DOHH2 (cell line): Measurements from ENCODE around the gene ISLR.

Experiments
- H3F3A ChIP-seq: fragments of 200-600 bp; sonication (generic), shearing (Covaris generic); 2 replicates; pipeline ENCODE4 v1.6.0; 2016; ENCODE audit warnings: antibody characterized with exemption, mild to moderate bottlenecking; ENCODE audit not compliant: control insufficient read depth, insufficient read depth
- H3K27ac ChIP-seq: fragments of 200-600 bp; sonication (generic); 2 replicates; pipeline ENCODE4 v1.5.1; 2014; ENCODE audit warnings: low read depth, mild to moderate bottlenecking, low read length, moderate library complexity
- H3K27me3 ChIP-seq: fragments of 200-600 bp; sonication (generic); 2 replicates; pipeline ENCODE4 v1.6.1; 2014; ENCODE audit warnings: mild to moderate bottlenecking, low read length, mixed read lengths; ENCODE audit not compliant: control insufficient read depth
- H3K36me3 ChIP-seq: fragments of 200-600 bp; sonication (generic); 2 replicates; pipeline ENCODE4 v1.6.1; 2014; ENCODE audit warnings: mild to moderate bottlenecking, low read length, moderate library complexity, mixed read lengths; ENCODE audit not compliant: control insufficient read depth
- H3K4me1 ChIP-seq: fragments of 200-600 bp; sonication (generic); 2 replicates; pipeline ENCODE4 v1.6.1; 2014; ENCODE audit warnings: mild to moderate bottlenecking, low read length, mixed read lengths; ENCODE audit not compliant: control insufficient read depth
- H3K4me2 ChIP-seq: fragments of 200-600 bp; sonication (generic); 2 replicates; pipeline ENCODE4 v1.6.0; 2014; ENCODE audit warnings: mild to moderate bottlenecking, low read length, moderate library complexity
- H3K4me3 ChIP-seq: fragments of 200-600 bp; sonication (generic); 2 replicates; pipeline ENCODE4 v1.5.1; 2014; ENCODE audit warnings: mild to moderate bottlenecking, low read length, mixed read lengths
- H3K79me2 ChIP-seq: fragments of 200-600 bp; sonication (generic); 2 replicates; pipeline ENCODE4 v1.6.1; 2014; ENCODE audit warnings: mild to moderate bottlenecking, low read length, mixed read lengths; ENCODE audit not compliant: control insufficient read depth
- H3K9me2 ChIP-seq: fragments of 200-600 bp; sonication (generic); replicated peaks from 2 replicates; pipeline ENCODE4 v1.6.1; 2014; ENCODE audit warnings: mild to moderate bottlenecking, low read length, mixed read lengths; ENCODE audit not compliant: control insufficient read depth
- H3K9me3 ChIP-seq: fragments of 200-600 bp; sonication (generic); 2 replicates; pipeline ENCODE4 v1.6.1; 2014; ENCODE audit warnings: antibody characterized with exemption, low read length, mixed read lengths; ENCODE audit not compliant: control insufficient read depth, insufficient read depth
- H4K20me1 ChIP-seq: fragments of 200-600 bp; sonication (generic); 2 replicates; pipeline ENCODE4 v1.6.0; 2014; ENCODE audit warnings: low read depth, mild to moderate bottlenecking, antibody characterized with exemption, low read length, moderate library complexity; ENCODE audit not compliant: control insufficient read depth, insufficient read depth
- EZH2phosphoT487 ChIP-seq: fragments of 200-600 bp; sonication (generic); IDR thresholded peaks from 2 replicates; pipeline ENCODE4 v1.6.1; 2017; ENCODE audit warnings: borderline replicate concordance, mild to moderate bottlenecking, antibody characterized with exemption, low read length, moderate library complexity, mixed read lengths
- TF ChIP-seq, protein P1 (sequence below): fragments of 200-600 bp; sonication (generic); IDR thresholded peaks from one replicate; pipeline ENCODE4 v1.5.1; 2014; ENCODE audit warnings: antibody characterized with exemption, mild to moderate bottlenecking, low read depth, low read length; ENCODE audit not compliant: poor library complexity, severe bottlenecking

Gene ISLR

DNA sequence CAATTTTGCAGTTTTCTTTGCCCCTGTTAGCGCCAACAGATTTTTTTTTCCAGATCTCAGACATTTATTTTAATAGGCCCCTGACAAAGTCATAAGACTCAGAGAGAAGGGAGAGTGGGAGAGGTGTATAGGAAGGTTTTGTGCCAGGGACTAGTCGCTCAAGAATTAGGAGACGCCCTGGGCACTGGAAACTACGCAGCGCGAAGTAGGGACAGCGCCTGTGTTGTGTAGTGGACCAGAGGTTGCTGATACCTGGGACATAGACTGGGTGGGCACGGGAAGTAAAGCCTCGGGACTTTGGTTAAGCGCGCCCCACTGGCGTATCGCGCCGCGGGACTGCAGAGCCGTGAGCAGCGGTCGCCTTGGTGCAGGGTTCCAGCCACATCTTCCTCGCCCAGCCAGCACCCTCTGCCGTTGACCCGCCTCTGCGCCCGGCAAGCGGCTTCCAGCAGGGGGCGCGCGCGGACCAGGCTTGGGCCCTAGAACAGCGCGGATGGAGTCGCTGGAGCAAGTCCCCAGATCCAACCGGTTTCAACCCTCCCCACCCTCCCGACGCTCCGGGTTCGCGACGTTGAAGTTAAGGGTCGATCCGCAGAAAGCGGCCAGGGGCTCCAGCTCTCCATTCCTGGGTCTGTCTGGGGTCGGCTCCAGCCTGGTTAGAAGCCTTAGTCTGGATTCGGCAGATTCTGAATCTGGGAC is 46.1 kb upstream of the ISLR start:
- Histone ChIP-seq H4K20me1 (no peaks in the 10 kb centered on the region; the same call in 1 of the 2 replicates), H3K27ac (no peak overlapping the region), H3F3A (peaks cover 5% of the 10 kb centered on the region), H3K36me3 (no peaks in the 10 kb centered on the region), H3K79me2 (no peaks in the 10 kb centered on the region), H3K9me3 (no peaks in the 10 kb centered on the region), H3K27me3 (peaks cover 18% of the 10 kb centered on the region), H3K4me3 (no peak overlapping the region), H3K4me2 (peak overlapping the region; percentile 39; the same call in 1 of the 2 replicates), H3K4me1 (peaks cover 18% of the 10 kb centered on the region), H3K9me2 (no peaks in the 10 kb centered on the region)
- TF ChIP-seq EZH2phosphoT487, result no peak
- TF ChIP-seq, protein P1, sequence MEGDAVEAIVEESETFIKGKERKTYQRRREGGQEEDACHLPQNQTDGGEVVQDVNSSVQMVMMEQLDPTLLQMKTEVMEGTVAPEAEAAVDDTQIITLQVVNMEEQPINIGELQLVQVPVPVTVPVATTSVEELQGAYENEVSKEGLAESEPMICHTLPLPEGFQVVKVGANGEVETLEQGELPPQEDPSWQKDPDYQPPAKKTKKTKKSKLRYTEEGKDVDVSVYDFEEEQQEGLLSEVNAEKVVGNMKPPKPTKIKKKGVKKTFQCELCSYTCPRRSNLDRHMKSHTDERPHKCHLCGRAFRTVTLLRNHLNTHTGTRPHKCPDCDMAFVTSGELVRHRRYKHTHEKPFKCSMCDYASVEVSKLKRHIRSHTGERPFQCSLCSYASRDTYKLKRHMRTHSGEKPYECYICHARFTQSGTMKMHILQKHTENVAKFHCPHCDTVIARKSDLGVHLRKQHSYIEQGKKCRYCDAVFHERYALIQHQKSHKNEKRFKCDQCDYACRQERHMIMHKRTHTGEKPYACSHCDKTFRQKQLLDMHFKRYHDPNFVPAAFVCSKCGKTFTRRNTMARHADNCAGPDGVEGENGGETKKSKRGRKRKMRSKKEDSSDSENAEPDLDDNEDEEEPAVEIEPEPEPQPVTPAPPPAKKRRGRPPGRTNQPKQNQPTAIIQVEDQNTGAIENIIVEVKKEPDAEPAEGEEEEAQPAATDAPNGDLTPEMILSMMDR, result peak; percentile 86

DNA sequence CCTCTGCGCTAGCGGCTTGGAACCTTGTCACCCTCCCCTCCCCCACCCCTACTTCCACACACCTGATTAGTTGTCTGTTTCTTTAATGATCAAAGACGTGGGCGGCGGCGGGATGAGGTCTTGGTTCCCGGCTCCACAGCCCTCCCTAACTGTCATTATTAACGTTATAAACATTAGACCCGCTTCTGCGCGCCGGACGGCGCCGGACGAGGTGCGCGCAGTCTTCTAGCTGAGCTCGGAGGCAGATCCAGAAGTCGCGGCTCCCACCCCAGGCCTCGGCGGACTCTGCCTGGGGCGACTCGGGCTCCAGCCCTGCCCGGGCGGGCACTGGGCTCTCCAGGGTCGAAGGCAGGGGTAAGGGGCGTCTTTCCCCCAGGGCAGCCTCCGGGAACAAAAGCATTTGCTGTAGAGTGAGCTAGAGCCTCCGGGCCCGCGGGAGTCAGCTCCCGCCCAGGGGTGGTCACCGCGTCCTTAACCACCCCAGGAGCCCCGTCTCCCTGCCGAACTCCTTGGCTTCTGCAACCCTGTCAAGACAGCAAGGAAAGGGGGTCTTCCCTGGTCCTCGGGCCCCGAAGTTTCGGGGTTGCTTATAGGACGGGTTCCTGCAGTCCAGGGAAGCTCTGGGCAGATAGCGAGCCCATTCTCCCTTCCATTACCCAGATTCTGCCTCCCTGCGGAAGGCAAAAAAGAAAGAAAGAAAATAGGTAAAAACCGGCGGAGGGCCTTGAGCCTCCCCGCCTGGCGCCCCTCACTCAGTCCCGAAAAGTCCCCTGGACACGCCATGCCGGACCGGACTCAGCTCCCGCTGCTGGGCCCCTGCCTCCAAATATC is 45.3 kb upstream of the ISLR start:
- peaks cover 11% of the 10 kb centered on the region for H3K4me1 ChIP-seq
- peak overlapping the region; percentile 39; the same call in 1 of the 2 replicates for H3K4me2 ChIP-seq
- no peak overlapping the region for H3K4me3 ChIP-seq
- H3K27ac ChIP-seq, result no peak overlapping the region
- no peaks in the 10 kb centered on the region for H3K9me2 ChIP-seq
- H3K79me2 ChIP-seq, result no peaks in the 10 kb centered on the region
- H3K27me3 ChIP-seq, result peaks cover 18% of the 10 kb centered on the region
- no peaks in the 10 kb centered on the region for H3K36me3 ChIP-seq
- TF ChIP-seq EZH2phosphoT487, result no peak
- TF ChIP-seq, protein P1, result no peak
- no peaks in the 10 kb centered on the region for H3F3A ChIP-seq
- H3K9me3 ChIP-seq, result no peaks in the 10 kb centered on the region
- H4K20me1 ChIP-seq, result no peaks in the 10 kb centered on the region; the same call in 1 of the 2 replicates

DNA sequence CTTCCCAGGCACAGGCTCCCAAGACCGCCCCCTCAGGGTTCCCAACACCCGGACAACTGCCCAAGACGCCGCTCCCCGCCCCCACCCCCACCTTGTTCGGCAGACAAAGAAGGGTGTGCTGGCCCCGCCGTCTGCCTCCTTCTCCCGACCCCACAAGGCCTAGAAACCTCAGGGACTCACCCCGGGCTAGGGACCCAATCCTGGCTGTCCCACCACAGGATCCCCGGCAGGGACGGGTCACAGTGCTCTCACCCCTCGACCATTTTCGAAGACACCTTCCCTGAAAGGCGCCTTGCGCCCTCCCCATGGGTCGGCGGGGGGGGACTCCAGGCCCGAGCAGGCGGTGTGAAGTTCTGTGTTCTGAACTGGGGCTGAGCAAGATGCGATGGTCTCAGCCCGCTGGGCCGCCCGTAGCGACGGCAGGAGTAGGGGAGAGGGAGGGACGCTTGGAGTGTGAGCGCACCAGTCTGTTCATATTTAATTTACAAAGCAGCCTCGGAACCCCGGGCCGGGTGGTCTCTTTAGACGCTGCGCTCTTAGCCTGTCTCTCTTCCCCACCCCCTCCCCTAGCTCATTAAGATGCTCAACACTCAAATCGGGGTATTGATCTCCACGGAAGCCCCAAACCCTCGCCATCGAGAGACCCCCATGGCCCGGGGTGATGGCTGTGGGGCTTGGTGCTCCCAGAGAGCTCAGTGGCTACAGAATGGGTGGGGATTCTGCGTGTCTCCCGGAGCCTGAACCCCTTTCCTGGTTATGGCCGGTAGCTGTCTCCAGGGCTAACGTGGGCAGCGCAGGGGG is 44.5 kb upstream of the ISLR start:
- no peak overlapping the region for H3K27ac ChIP-seq
- no peak overlapping the region for H3K4me3 ChIP-seq
- no peaks in the 10 kb centered on the region for H3K79me2 ChIP-seq
- peaks cover 3% of the 10 kb centered on the region for H3K4me1 ChIP-seq
- no peaks in the 10 kb centered on the region for H3F3A ChIP-seq
- H3K9me3 ChIP-seq, result no peaks in the 10 kb centered on the region
- H4K20me1 ChIP-seq, result no peaks in the 10 kb centered on the region; the same call in 1 of the 2 replicates
- no peaks in the 10 kb centered on the region for H3K36me3 ChIP-seq
- H3K4me2 ChIP-seq, result no peak overlapping the region
- H3K27me3 ChIP-seq, result peaks cover 18% of the 10 kb centered on the region
- no peaks in the 10 kb centered on the region for H3K9me2 ChIP-seq
- TF ChIP-seq, protein P1, result no peak
- no peak for TF ChIP-seq EZH2phosphoT487
